Tibial artery (tissue), 4 donors: Measurements from ENCODE around the gene TRIM7.
"Not testable (repeated sequence)": the region's sequence is repeated elsewhere in the genome, so short reads cannot be mapped to it uniquely, and the experiment has no call there.

Experiments
- DNase-seq, 2 donors: peaks; one replicate each; pipeline ENCODE4 v3.0.0-alpha.2; 2019
- H3K27ac ChIP-seq, 2 donors: fragments of 200-600 bp; sonication (generic) in 1 of 2; 1 replicate in 1 of 2; 2 replicates in 1 of 2; pipeline ENCODE4 v1.5.1; 2018 to 2019; ENCODE audit warnings: mild to moderate bottlenecking in 1 of 2
- H3K27me3 ChIP-seq, 2 donors: fragments of 200-600 bp; sonication (generic) in 1 of 2; one replicate each; pipeline versions ENCODE4 v1.5.1 to v1.6.0; 2016 to 2019
- H3K36me3 ChIP-seq, 3 donors: fragments of 200-600 bp; sonication (generic) in 2 of 3; one replicate each; pipeline ENCODE4 v1.5.1; 2016 to 2019; ENCODE audit warnings: mild to moderate bottlenecking in 2 of 3
- H3K4me1 ChIP-seq, 4 donors: fragments of 200-600 bp; sonication (generic) in 2 of 4; 1 replicate in 3 of 4; 2 replicates in 1 of 4; pipeline ENCODE4 v1.5.1; 2016 to 2019
- H3K4me3 ChIP-seq, 2 donors: fragments of 200-600 bp; sonication (generic) in 1 of 2; 1 replicate in 1 of 2; 2 replicates in 1 of 2; pipeline ENCODE4 v1.5.1; 2018 to 2019; ENCODE audit warnings: mild to moderate bottlenecking in 2 of 2
- H3K9me3 ChIP-seq, 3 donors: fragments of 200-600 bp; sonication (generic) in 1 of 3; one replicate each; pipeline ENCODE4 v1.5.1; 2016 to 2019
- intact Hi-C: fragments of 100-400 bp; cut with DNase I; formaldehyde crosslinking; loops from one replicate; pipeline ENCODE4 v1.15.0; 2023; ENCODE audit warnings: low total_unique reads
- TF ChIP-seq, protein P1 (sequence below), 2 experiments: fragments of 200-600 bp in 1 of 2; fragments of 450-650 bp in 1 of 2; IDR thresholded peaks; one replicate each; pipeline ENCODE4 v1.5.1; 2017 to 2019; ENCODE audit warnings: antibody characterized with exemption in 2 of 2, mild to moderate bottlenecking in 1 of 2, moderate library complexity in 1 of 2

The TRIM7 gene

DNA sequence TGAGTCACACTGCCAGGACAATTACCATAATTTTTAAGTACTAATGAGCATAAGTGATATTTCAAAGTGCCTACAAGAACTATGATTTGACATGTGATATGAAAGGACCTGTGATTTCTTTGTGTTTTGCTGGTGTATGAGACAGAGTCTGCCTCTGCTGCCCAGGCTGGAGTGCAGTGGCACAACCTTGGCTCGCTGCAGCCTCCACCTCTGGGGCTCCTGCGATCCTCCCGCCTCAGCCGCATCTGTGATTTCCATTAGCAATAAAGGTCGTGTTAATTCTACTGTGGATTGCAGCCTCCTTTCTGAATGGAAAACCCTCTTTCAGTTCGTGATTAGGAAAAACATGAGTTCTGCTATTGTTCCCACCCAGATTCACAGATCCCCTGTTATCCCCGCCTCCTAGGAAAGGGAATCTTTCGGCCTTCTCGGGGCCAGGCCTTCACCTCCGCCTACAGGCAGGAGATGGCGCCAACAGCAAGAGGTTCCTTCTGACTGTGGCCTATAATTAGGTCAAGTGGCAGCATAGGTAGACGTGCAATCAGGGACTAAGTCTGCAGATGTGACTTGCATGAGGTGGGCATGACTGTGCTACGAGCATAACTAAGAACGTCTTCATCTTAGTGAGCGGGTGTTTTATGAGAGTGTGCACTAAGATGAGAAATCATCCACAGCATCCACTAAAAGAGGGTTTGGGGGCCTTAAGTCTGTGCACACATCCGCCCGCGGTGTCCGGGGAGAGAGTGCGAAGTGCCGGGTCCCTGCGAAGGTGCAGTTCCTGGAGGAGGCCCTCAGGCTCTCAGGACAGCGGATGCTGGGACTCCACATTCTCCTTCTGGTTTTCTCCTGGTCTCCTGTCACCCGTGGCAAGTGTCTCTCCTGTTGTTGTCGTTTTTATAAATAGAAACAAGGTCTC is 23.1 kb downstream of the TRIM7 start:
- Histone ChIP-seq H3K27me3 (peaks cover 0 to 3% of the 10 kb centered on the region in 2 donors), H3K27ac (no peak overlapping the region), H3K9me3 (no peaks in the 10 kb centered on the region), H3K4me3 (no peak overlapping the region), H3K4me1 (peaks cover 0 to 16% (median 12%) of the 10 kb centered on the region in 4 donors), H3K36me3 (no peaks in the 10 kb centered on the region)
- peak in 1 of 2 donors; percentile 58 for DNase-seq
- intact Hi-C loops: loop anchor here (10.0 kb wide), 1 partner anchor 377 kb away; the partner anchor contains the start of gene MGAT1
- TF ChIP-seq, protein P1, sequence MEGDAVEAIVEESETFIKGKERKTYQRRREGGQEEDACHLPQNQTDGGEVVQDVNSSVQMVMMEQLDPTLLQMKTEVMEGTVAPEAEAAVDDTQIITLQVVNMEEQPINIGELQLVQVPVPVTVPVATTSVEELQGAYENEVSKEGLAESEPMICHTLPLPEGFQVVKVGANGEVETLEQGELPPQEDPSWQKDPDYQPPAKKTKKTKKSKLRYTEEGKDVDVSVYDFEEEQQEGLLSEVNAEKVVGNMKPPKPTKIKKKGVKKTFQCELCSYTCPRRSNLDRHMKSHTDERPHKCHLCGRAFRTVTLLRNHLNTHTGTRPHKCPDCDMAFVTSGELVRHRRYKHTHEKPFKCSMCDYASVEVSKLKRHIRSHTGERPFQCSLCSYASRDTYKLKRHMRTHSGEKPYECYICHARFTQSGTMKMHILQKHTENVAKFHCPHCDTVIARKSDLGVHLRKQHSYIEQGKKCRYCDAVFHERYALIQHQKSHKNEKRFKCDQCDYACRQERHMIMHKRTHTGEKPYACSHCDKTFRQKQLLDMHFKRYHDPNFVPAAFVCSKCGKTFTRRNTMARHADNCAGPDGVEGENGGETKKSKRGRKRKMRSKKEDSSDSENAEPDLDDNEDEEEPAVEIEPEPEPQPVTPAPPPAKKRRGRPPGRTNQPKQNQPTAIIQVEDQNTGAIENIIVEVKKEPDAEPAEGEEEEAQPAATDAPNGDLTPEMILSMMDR (IDR thresholded peaks at IDR 0.05): peak; percentile 76 to 78

- H3K36me3 ChIP-seq, H3K27ac ChIP-seq, intact Hi-C loops, H3K9me3 ChIP-seq, H3K4me3 ChIP-seq, DNase-seq: not testable (repeated sequence)
- peaks cover 7 to 44% of the 10 kb centered on the region in 2 donors for H3K27me3 ChIP-seq
- H3K4me1 ChIP-seq: peaks cover 0 to 10% (median 1%) of the 10 kb centered on the region in 4 donors
Observed at GRCh38 chr5:181177559-181177958, 27.4 kb downstream of the TRIM7 start.

DNA sequence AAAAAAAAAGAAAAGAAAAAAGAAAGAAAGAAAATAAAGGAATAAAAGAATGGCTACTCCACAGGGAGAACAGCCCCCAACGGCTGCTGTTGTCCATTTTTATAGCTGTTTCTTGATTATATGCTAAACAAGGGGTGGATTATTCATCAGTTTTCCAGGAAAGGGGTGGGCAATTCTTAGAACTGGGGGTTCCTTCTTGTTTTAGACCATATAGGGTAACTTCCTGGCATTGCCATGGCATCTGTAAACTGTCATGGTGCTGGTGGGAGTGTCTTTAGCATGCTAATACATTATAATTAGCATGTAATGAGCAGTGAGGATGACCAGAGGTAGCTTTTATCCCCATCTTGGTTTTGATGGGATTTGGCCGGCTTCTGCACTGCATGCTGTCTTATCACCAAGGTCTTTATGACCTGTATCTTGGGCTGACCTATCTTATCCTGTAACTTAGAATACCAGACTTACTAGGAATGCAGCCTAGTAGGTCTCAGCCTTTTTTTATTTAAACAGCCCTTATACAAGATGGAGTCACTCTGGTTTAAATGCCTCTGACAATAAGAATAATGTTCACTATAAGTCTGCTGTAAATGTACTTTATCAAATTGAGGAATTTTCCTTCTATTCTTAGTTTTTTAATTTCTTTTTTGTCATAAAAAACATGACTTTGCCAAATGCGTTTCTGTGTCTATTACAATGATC is 28.6 kb downstream of the TRIM7 start:
- TF ChIP-seq, protein P1 (IDR thresholded peaks at IDR 0.05): no peak
- no peak overlapping the region for H3K4me3 ChIP-seq

DNA sequence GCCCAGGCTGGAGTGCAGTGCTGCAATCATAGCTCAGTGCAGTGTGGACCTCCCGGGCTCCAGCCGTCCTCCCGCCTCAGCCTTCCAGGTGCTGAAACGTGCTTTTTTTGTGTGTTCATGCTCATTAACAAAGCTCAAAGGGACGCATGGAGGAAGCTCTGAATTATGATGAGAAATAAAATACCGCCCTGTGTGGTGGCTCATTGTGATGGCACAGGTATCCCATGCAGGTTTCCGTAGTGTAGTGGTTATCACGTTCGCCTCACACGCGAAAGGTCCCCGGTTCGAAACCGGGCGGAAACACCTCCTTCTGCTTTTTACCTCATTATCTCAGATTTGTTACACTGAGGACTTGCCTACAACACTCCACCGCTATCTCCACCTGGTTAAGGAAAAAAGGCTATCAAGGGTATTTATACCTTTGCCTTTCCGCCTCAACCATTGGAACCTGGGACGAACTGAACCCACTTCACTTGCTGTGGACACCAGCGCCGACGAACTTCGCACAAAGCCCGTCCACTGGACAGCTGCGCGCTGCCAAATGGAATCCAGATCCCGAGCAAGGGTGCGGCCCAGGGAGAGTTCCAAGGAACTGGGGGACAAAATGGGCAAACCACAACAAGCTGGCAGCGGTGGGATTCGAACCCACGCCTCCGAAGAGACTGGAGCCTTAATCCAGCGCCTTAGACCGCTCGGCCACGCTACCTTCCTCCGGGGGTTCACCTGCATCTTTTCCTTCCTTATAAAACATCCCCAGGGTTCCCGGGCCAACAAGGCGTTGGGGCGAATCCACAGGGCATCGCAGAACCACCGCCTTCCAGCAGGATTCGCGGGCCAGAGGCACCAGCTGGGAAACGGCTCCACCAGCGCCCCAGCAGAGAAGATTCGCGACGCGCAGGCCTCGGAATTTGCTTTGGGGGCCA is 31.3 kb downstream of the TRIM7 start:
- intact Hi-C loops: no loop called here
- Histone ChIP-seq H3K27ac (no peak overlapping the region), H3K36me3 (no peaks in the 10 kb centered on the region), H3K4me1 (peaks cover 0 to 20% (median 3%) of the 10 kb centered on the region in 4 donors), H3K9me3 (no peaks in the 10 kb centered on the region), H3K27me3 (peaks cover 7 to 83% of the 10 kb centered on the region in 2 donors), H3K4me3 (no peak overlapping the region)
- TF ChIP-seq, protein P1 (IDR thresholded peaks at IDR 0.05): no peak
- DNase-seq: no peak

More for the DNA sequence above, 28.6 kb downstream of the TRIM7 start:
- Histone ChIP-seq H3K9me3 (no peaks in the 10 kb centered on the region), H3K36me3 (no peaks in the 10 kb centered on the region), H3K27me3 (peaks cover 7 to 56% of the 10 kb centered on the region in 2 donors), H3K27ac (no peak overlapping the region), H3K4me1 (peaks cover 0 to 10% (median 0%) of the 10 kb centered on the region in 4 donors)
- intact Hi-C loops: no loop called here
- no peak for DNase-seq

DNA sequence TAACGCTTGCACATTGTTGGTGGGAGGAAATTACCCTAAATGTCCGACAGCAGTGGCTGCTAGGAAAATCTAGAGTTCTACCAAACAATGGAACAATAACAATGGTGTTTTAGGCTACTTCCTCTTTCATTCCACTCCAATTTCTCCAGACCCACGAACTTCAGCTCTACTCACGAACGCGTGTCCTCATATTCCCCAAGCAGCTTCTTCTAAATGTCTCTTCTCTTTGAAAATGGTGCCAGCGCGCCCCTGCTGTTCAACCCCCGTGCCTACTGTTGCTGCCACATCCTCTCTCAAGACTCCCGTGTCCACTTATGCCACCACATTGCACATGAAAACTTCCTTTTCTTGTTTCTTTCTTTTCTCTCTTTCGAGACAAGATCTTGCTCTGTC is 32.0 kb downstream of the TRIM7 start:
- TF ChIP-seq, protein P1 (IDR thresholded peaks at IDR 0.05): no peak
- peaks cover 7 to 90% of the 10 kb centered on the region in 2 donors for H3K27me3 ChIP-seq
- no peaks in the 10 kb centered on the region for H3K36me3 ChIP-seq
- no peaks in the 10 kb centered on the region for H3K9me3 ChIP-seq
- H3K4me1 ChIP-seq: peaks cover 0 to 20% (median 3%) of the 10 kb centered on the region in 4 donors
- no peak overlapping the region for H3K4me3 ChIP-seq
- DNase-seq: peak in 1 of 2 donors; percentile 37
- intact Hi-C loops: no loop called here
- no peak overlapping the region for H3K27ac ChIP-seq
